ENCODE results near the gene PSAPL1.

The PSAPL1 gene

DNA sequence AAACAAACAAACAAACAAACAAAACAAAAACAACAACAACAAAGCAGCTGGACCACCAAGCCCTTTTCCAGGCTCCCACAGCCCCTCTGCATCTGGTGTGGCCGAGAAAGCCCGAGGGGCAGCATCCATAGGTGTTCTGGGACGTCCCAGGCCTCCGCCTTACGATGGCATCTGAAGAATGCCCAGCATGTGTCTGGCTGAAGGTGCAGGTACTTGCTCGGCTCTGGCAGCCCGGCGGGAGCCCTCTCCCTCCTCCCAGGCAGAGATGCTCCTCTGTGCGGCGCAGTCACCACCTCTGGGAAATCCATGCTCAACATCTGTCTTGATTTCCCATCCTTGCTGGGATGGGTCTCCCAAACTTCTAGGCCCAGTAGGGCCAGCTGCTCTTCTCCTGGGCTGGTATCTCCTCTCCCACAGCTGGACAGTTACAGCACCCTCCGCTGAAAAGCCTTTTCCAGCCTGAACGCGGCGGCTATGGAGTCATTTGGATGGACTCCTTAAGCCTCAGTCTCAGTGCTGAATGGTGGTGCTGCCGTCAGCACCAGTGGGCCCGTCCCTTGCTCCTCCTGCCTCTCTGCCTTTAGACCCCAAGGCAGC, 4.3 kb downstream of the PSAPL1 start:
- DNase-seq = no peak

- DNase-seq = no peak
Measured at GRCh38 chr4:7429601-7430078, 5.1 kb downstream of the PSAPL1 start.

DNA sequence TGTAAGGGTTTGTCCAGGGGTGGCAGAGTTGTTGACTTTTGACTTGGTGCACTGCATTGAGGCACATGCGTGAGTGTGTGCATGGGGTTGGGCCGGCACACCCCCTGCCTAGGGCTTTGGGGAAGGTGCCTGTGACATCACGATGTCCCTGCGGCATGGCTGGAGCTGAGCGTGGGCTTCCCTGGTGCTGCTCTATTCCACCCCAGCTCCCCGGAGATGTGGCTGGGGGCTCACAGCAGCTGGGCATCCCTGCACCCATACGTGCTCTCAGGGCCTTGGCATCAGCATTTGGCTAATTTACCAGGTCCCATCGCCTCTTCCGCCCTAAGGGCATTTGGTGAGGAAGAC, 5.7 kb downstream of the PSAPL1 start:
- DNase-seq = no peak

GRCh38 chr4:7428261-7429068, 6.3 kb downstream of the PSAPL1 start:
- no peak for DNase-seq

GRCh38 chr4:7427831-7428260, 6.9 kb downstream of the PSAPL1 start:
- DNase-seq = no peak

DNA sequence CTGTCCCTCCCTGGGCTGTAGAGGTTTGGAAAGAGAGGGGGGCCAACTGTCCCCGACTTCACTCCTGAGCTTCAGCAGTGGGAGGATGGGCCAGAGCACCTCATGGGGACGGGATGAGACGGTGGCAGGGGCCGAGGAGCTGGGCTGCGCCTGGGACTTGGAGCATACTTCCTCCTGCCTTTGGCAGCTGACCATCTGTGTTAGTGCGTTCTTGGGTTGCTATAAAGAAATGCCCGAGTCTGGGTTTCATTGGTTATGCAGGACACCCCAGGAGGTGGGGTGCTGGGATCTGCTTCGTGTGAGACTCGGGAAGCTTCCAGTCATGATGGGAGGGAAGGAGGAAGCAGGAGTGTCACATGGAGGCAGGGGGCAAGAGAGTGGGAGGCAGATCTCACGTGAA, 7.4 kb downstream of the PSAPL1 start:
- no peak for DNase-seq

DNA sequence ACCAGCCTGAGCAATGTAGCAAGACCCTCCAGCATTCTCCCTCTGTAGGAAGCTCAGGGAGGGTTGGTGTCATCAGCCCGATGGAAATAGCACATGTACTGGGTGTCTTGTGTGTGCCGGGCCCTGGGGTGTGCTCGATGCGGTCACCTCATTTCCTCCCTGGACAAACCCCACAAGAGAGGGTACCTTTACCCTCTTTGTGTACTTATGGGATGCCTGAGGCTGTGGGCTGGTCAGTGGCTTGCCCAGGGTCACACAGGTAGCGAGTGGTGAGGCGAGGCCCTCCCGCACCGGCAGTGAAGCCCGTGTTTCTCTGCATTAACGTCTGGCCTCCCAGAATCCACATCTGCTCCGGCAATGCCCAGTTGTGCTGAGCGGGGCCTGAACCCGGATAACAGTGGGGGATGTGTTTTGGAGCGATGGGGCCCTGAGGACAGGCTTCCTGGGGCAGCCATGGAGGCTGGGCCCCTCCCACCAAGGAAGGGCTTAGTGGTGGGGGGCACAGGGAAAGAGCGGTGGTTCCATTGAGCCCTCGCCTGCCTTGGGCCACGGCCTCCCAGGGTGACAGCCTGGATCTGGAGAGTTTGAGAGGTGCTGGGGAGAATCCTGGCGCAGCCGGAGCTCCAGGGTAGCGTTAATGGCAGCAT, 8.1 kb downstream of the PSAPL1 start:
- no peak for DNase-seq

DNA sequence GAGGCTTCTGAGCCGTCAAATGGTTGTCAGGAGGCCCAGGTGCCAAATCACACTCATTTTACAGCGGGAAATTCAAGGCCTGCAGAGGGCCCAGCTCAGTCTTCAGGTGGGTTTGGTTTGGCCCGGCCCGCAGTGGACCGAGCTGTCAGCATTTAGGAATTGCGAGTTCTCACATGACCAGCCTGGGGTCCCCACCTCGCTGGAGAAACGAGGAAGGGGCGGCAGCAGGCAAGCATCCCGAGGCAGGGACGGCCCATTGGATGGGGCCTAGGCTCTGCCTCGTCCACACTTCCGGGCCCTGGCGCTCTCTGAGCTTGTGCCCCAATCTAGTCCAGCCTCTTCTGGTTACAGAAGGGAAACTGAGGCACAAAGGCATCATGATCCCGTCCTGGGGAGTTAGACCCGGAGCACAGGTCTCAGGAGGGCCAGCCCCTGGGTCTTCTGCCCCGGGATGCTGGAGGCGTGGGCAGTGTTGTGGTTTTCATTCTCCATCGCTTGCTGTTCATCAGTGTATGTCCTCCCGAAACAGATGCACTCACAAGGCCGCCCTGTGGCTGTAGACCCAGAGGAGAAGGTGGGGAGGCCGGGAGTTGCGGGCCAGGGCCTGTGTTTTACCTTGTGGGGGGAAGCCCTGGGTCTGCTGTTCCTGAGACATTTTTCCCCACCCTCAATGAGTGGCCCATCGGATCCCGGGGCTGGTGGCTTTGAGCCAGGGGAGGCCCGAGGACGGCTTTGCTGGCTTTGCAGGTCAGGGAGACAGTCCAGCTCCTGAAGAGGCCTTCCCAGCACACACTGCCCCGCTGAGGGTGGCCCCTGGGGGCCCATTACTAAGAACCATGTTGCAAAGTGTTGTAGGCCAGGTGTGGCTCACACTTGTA, 8.9 kb downstream of the PSAPL1 start:
- no peak for DNase-seq

DNA sequence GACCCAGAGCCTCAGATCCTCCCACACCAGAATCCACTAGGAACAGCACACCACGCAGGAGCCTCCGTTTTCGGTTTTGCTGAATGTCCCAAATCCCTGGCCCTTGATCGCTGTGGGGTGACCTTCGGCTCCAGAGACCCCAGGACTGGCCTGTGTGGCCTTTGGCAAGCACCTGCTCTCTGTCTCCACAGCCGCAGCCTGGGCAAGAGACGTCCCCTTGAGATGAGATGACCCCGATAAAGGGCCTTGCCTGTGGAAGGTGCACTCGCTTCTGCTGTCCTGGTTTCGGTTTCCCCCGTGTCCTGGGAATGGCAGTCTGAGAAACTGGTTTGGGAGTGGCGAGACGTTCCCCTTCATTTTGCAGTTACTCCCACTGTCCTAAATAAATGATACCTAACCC, 9.6 kb downstream of the PSAPL1 start:
- DNase-seq = no peak

GRCh38 chr4:7424553-7425111, 10.1 kb downstream of the PSAPL1 start:
- no peak for DNase-seq

DNA sequence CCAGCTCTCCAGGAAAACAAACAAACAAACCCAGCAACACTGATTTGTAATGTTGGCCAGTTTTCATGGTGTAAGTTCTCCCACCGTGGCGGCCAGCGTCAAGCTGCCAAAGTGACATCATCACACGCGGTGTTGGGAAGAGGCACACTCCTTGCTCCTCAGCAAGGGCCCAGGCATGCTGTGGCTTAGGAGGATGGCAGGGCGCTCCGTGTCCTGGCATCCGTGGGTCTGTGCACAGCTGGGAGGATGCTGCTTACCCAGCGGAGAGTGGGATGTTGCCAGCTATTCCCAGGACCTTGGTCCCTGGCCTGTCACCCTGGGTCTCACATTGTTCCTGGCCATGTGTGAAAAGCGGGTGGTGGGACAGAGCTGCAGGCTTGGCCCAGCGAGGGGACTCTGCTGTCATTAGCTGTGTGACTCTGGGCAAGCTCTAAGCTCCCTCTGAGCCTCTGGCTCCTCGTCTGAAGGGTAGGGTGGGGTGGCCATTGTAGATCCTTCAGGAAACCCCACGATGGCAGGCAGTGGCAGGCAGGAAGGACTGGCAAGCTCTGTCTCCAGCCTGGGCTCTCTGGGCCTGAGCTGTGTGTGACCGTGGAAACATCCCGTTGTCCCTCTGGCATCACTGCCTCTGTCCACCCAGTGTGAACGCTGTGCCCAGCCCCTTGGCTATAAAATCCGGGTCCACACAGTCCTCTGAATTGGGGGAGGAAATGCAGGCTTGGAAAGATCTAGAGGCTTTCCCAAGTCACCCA, 10.8 kb downstream of the PSAPL1 start:
- no peak for DNase-seq

DNA sequence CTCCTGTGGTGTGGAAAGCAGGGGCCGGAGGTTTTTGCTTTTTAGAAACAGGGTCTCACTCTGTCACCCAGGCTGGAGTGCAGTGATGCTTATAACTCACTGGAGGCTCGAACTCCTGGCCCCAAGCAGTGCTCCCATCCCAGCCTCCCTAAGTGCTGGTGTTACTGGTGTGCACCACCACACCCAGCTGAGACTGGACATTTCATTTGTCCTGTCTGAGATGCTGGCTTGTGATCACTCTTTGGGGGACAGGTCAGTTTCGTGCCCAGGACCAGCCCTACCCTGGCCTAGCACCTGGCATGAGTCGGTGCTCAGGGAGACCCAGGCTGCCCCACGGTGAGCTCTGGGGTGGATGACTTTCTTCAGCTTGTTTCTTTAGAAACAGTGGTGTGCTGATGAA, 11.3 kb downstream of the PSAPL1 start:
- DNase-seq = no peak

GRCh38 chr4:7422898-7423180, 11.9 kb downstream of the PSAPL1 start:
- no peak for DNase-seq

GRCh38 chr4:7422151-7422897, 12.4 kb downstream of the PSAPL1 start:
- no peak for DNase-seq

GRCh38 chr4:7421356-7422150, 13.2 kb downstream of the PSAPL1 start:
- DNase-seq = no peak

DNA sequence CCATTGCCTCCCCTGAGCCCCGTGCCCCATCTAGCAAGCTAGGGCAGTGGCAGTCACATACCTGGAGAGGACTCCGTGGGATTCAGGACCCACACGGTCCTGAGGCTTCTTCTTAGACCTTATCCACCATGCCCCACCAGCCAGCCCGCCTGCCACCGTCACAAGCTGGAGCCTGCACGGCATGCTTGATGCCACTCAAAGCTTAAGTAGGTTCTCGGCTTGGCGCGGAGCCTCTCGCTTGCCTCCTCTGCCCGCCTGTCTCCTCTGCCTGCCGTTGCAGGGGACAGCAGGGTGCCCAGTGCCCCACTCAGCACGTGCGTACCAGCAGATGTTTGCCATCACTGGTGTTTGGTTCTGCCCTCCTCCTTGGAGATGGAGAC, 14.1 kb downstream of the PSAPL1 start:
- DNase-seq = no peak

- DNase-seq = no peak
Measured at GRCh38 chr4:7419961-7420660, 14.6 kb downstream of the PSAPL1 start.

GRCh38 chr4:7418131-7418943, 16.4 kb downstream of the PSAPL1 start:
- DNase-seq = no peak

DNA sequence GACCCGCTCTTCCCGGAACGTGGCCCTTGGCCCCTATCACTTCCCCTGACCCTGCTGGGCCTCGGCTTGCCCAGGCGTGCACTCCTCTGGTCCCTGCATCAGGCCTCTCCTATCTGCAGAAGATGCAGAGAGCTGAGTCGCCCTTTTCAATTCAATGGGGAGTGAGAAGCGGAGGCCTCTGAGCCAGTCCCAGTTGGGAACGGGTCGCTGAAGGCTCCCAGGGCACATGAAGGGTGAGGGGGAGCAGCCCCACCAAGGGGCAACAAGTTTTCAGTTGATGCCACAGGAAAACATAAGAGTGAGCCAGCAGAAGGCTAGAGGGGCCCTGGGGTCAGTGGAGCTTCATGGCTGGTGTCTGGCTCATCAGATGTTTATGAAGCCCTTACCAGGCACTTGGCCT, 17.1 kb downstream of the PSAPL1 start:
- DNase-seq = no peak
